ENCODE results near the gene P3H1.

DNA sequence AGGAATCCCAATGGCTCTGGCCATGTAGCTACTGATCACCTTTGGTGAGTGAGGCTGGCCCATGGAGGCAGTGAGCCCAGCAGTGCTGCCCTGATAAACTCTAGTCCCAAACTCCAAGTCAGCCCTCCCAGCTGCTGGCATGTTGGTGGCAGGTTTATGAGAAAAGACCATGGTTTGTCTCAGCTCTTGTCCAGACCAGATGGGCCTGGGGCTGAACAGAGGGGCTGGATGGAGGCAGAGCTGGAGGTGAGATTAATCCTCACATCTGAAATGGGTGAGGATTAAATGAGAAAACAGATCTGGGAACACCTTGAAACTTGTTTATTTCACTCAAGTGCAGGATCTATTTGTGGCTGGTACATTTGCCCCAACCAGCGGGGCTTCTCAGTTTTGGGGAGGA is 21.2 kb upstream of the P3H1 start:
- TF ChIP-seq HDGF (IDR thresholded peaks at IDR 0.05; ENCODE audit: borderline replicate concordance) (no peak), L3MBTL2 (conservative IDR thresholded peaks at IDR 0.05) (no peak), SP1 (IDR thresholded peaks at IDR 0.05) (no peak), BHLHE40 (IDR thresholded peaks at IDR 0.05; ENCODE audit: borderline replicate concordance) (no peak), FOXK2 (IDR thresholded peaks at IDR 0.05) (no peak), ELF4 (IDR thresholded peaks at IDR 0.05) (no peak), NFRKB (IDR thresholded peaks at IDR 0.05) (no peak), SUZ12 (IDR thresholded peaks at IDR 0.05) (no peak), LEF1 (IDR thresholded peaks at IDR 0.05; ENCODE audit: borderline replicate concordance) (no peak), FOXM1 (IDR thresholded peaks at IDR 0.05; ENCODE audit: borderline replicate concordance) (no peak), TARDBP (IDR thresholded peaks at IDR 0.05) (no peak), FOXA1 (IDR thresholded peaks at IDR 0.05) (no peak)
- TF ChIP-seq, protein P1, sequence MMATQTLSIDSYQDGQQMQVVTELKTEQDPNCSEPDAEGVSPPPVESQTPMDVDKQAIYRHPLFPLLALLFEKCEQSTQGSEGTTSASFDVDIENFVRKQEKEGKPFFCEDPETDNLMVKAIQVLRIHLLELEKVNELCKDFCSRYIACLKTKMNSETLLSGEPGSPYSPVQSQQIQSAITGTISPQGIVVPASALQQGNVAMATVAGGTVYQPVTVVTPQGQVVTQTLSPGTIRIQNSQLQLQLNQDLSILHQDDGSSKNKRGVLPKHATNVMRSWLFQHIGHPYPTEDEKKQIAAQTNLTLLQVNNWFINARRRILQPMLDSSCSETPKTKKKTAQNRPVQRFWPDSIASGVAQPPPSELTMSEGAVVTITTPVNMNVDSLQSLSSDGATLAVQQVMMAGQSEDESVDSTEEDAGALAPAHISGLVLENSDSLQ (IDR thresholded peaks at IDR 0.05), result no peak

Data from HEK293T (cell line).